Body of pancreas (tissue), 4 donors: ENCODE data around the gene MRPL14.

ENCODE experiments used
- CTCF ChIP-seq, 7 experiments: fragments of 450-650 bp in 4 of 7; fragments of 200-600 bp in 3 of 7; sonication (generic) in 3 of 7; IDR thresholded peaks; one replicate each; pipeline ENCODE4 v1.5.1; 2016 to 2019; ENCODE audit warnings: antibody characterized with exemption in 7 of 7
- POLR2A ChIP-seq, 3 donors: fragments of 450-650 bp; IDR thresholded peaks; one replicate each; pipeline ENCODE4 v1.6.1; 2016; ENCODE audit warnings: antibody characterized with exemption in 3 of 3, mild to moderate bottlenecking in 2 of 3

- TF ChIP-seq POLR2A (IDR thresholded peaks at IDR 0.05) (no peak), CTCF (IDR thresholded peaks at IDR 0.05) (no peak)
Observed at GRCh38 chr6:44157152-44157521, 29.9 kb upstream of the MRPL14 start.
